Activated CD4-positive, alpha-beta memory T cell treated with anti-CD3 and anti-CD28 coated beads for 36 hours (primary cell): ENCODE data around the gene ARHGAP26. TPM values are rescaled to one million over a fixed set of nuclear protein-coding genes. Genes with fewer than 3 reads are reported as not detected.
A peak's percentile ranks its signal among the peaks of the same experiment; 100 is the strongest.

ENCODE experiments used
- CTCF ChIA-PET: fragments of 350-600 bp; sonication (Branson Sonifier 250); formaldehyde crosslinking; loops from one replicate; lab custom pipeline; 2021; ENCODE audit warnings: antibody characterized with exemption, inconsistent platforms; lab: Charles Lee
- POLR2A ChIA-PET: fragments of 350-600 bp; sonication (Branson Sonifier 250); formaldehyde crosslinking; loops from one replicate; lab custom pipeline; 2021; ENCODE audit warnings: antibody characterized with exemption; lab: Charles Lee
- DNase-seq: peaks from one replicate; pipeline ENCODE4 v3.0.0-alpha.2; 2020
- H3K27ac Mint-ChIP-seq: one replicate; pipeline ENCODE4 v1.8.0; 2021; ENCODE audit warnings: mixed read lengths
- H3K27me3 Mint-ChIP-seq: one replicate; pipeline ENCODE4 v1.8.0; 2021; ENCODE audit warnings: mixed read lengths
- H3K36me3 Mint-ChIP-seq: one replicate; pipeline ENCODE4 v1.8.0; 2021; ENCODE audit warnings: mixed read lengths
- H3K4me1 Mint-ChIP-seq: one replicate; pipeline ENCODE4 v1.8.0; 2021; ENCODE audit warnings: low read depth, mixed read lengths
- H3K4me3 Mint-ChIP-seq: one replicate; pipeline ENCODE4 v1.8.0; 2021; ENCODE audit warnings: mild to moderate bottlenecking, mixed read lengths
- H3K9me3 Mint-ChIP-seq: one replicate; pipeline ENCODE4 v1.8.0; 2021; ENCODE audit warnings: mixed read lengths
- intact Hi-C: fragments of 100-400 bp; cut with micrococcal nuclease; formaldehyde crosslinking; loops from one replicate; pipeline ENCODE4 v1.15.1; 2023
- total RNA-seq, 2 experiments: library from RNA; stranded (reverse); gene quantifications; one replicate each; pipeline ENCODE4 v1.2.3, GENCODE V29; 2021

The ARHGAP26 gene
- total RNA-seq, 2 experiments from 2014 or later = 16.4 to 16.9 TPM

- H3K27me3 Mint-ChIP-seq = no peaks in the 10 kb centered on the region
- peaks cover 9% of the 10 kb centered on the region for H3K9me3 Mint-ChIP-seq
- no peak overlapping the region for H3K27ac Mint-ChIP-seq
- H3K4me3 Mint-ChIP-seq = no peak overlapping the region
- intact Hi-C loops = no loop called here
- DNase-seq = no peak
- ChIA-PET CTCF (interaction anchor here (1.1 to 1.4 kb wide), 3 partner anchors 11 to 242 kb away, joined by 3 read pairs; no protein-coding TSS in a partner anchor), POLR2A (no interaction called here)
- peaks cover 12% of the 10 kb centered on the region for H3K36me3 Mint-ChIP-seq
- H3K4me1 Mint-ChIP-seq = peaks cover 38% of the 10 kb centered on the region
Observed at GRCh38 chr5:143013176-143013891, 243.2 kb downstream of the ARHGAP26 start.

- H3K4me3 Mint-ChIP-seq = no peak overlapping the region
- peaks cover 32% of the 10 kb centered on the region for H3K4me1 Mint-ChIP-seq
- DNase-seq = peak; percentile 67
- H3K9me3 Mint-ChIP-seq = peaks cover 9% of the 10 kb centered on the region
- H3K27ac Mint-ChIP-seq = no peak overlapping the region
- CTCF ChIA-PET = interaction anchor here (0.6 to 1.1 kb wide), 3 partner anchors 12 to 382 kb away, joined by 3 read pairs; no protein-coding TSS in a partner anchor
- intact Hi-C loops = no loop called here
- no peaks in the 10 kb centered on the region for H3K27me3 Mint-ChIP-seq
- peaks cover 13% of the 10 kb centered on the region for H3K36me3 Mint-ChIP-seq
- POLR2A ChIA-PET = no interaction called here
Observed at GRCh38 chr5:143014017-143014651, 244.0 kb downstream of the ARHGAP26 start.

DNA sequence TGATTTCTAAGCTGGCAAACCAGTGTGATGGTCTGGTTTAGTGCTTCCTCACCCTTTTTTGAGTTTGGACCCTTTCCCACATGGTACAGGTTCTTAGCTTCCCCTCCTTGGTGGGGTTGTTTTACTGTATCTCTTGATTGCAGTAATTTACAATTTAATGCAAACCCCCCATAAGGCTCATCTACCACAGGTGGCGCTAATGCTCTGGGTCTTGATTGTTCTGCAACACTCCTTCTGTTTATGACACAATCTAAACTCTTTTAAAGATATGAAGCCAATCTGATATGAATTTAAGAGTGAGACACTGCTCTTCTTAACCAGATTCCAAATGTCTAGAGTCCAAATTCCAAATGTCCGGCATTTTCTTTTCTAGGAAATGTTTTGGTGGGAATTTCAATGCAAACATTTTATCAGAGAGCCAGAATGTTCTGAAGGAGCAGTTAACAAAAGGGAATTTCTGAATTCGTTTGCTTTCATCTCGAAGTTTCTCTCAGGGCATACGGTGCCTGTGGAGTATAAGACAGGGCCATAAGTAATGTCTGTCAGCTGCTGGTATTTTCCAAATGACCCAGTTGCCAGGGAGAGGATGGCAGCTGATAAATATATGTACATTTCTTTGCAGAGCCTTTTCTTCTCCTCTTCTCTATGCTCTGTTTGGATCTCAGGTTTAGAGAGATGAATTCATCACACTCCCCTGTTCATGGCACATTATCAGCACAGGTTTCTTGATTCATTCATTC is 246.8 kb downstream of the ARHGAP26 start:
- CTCF ChIA-PET = interaction anchor here (0.6 to 1.8 kb wide), 7 partner anchors 91 to 387 kb away, joined by 3 to 6 read pairs (median 3); partner anchors contain the start of gene NR3C1
- peaks cover 22% of the 10 kb centered on the region for H3K4me1 Mint-ChIP-seq
- peaks cover 9% of the 10 kb centered on the region for H3K9me3 Mint-ChIP-seq
- H3K36me3 Mint-ChIP-seq = peaks cover 15% of the 10 kb centered on the region
- intact Hi-C loops = no loop called here
- no peak overlapping the region for H3K27ac Mint-ChIP-seq
- peak; percentile 73 for DNase-seq
- no peak overlapping the region for H3K4me3 Mint-ChIP-seq
- POLR2A ChIA-PET = no interaction called here
- H3K27me3 Mint-ChIP-seq = no peaks in the 10 kb centered on the region

- ChIA-PET CTCF (interaction anchor here (1.4 to 1.8 kb wide), 2 partner anchors 170 to 386 kb away, joined by 3 to 6 read pairs; partner anchors contain the start of gene NR3C1), POLR2A (no interaction called here)
- H3K4me3 Mint-ChIP-seq = no peak overlapping the region
- no peaks in the 10 kb centered on the region for H3K27me3 Mint-ChIP-seq
- no peak for DNase-seq
- no peak overlapping the region for H3K27ac Mint-ChIP-seq
- H3K36me3 Mint-ChIP-seq = peaks cover 15% of the 10 kb centered on the region
- H3K4me1 Mint-ChIP-seq = peaks cover 19% of the 10 kb centered on the region
- intact Hi-C loops = no loop called here
- H3K9me3 Mint-ChIP-seq = peaks cover 9% of the 10 kb centered on the region
Observed at GRCh38 chr5:143017541-143017940, 247.4 kb downstream of the ARHGAP26 start.

GRCh38 chr5:143017992-143018391 is 247.8 kb downstream of the ARHGAP26 start:
- H3K9me3 Mint-ChIP-seq = peaks cover 9% of the 10 kb centered on the region
- no peak overlapping the region for H3K27ac Mint-ChIP-seq
- POLR2A ChIA-PET = no interaction called here
- intact Hi-C loops = no loop called here
- no peak overlapping the region for H3K4me3 Mint-ChIP-seq
- H3K27me3 Mint-ChIP-seq = no peaks in the 10 kb centered on the region
- no peak for DNase-seq
- peaks cover 22% of the 10 kb centered on the region for H3K4me1 Mint-ChIP-seq
- CTCF ChIA-PET = no interaction called here
- peaks cover 15% of the 10 kb centered on the region for H3K36me3 Mint-ChIP-seq

- DNase-seq = no peak
- intact Hi-C loops = no loop called here
- peaks cover 34% of the 10 kb centered on the region for H3K4me1 Mint-ChIP-seq
- no peak overlapping the region for H3K27ac Mint-ChIP-seq
- peaks cover 9% of the 10 kb centered on the region for H3K9me3 Mint-ChIP-seq
- ChIA-PET POLR2A (interaction anchor here (0.5 to 1.1 kb wide), 2 partner anchors 183 to 385 kb away, joined by 3 read pairs; partner anchors contain the start of gene NR3C1), CTCF (no interaction called here)
- peaks cover 11% of the 10 kb centered on the region for H3K36me3 Mint-ChIP-seq
- H3K4me3 Mint-ChIP-seq = no peak overlapping the region
- no peaks in the 10 kb centered on the region for H3K27me3 Mint-ChIP-seq
Observed at GRCh38 chr5:143019157-143019556, 249.0 kb downstream of the ARHGAP26 start.

DNA sequence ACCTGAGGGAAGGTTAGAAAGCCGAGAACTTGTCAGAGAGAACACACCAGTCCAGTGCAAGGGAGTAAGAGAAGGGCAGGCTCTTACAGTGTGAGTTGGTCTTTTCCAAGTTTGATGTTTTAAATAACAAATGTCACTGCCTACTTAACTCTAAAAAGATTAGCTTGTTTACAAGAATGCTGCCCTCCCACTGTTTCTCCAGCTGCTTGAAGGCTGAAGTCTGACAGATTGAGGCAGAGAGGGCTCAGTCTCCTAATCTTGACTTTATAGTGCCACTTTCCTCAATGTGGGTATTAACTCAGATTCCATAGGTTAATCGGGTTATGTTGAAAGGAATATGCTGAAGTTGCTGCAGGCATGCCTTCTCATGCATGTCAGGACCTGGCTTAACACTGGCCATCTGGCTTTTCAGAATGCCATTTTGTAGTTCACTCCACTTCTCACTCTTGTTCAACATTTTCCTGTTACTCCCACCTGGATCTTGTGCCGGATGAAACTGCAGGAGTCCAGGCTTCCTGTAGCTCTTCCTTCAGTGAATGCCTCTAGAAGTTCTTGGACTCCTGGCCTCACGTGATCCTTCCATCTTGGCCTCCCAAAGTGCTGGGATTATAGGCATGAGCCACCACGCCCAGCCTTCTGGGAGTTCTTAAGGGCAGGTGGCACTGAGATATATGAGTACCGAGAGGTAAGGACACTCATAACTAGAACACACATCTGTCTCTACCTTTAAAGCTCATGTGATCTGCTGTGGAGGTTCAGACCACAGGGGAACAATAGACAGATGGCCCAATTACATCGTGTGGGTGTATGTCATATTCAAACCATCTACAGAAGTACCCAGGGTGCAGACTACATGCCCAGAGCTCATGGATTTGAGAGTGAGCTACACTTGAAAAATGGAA is 249.7 kb downstream of the ARHGAP26 start:
- peaks cover 9% of the 10 kb centered on the region for H3K9me3 Mint-ChIP-seq
- H3K4me3 Mint-ChIP-seq = no peak overlapping the region
- H3K36me3 Mint-ChIP-seq = peaks cover 11% of the 10 kb centered on the region
- no peak overlapping the region for H3K27ac Mint-ChIP-seq
- intact Hi-C loops = loop anchor here (1.0 to 2.0 kb wide), 6 partner anchors 10 to 163 kb away; no protein-coding TSS in a partner anchor
- no peaks in the 10 kb centered on the region for H3K27me3 Mint-ChIP-seq
- POLR2A ChIA-PET = interaction anchor here (0.6 to 1.1 kb wide), 3 partner anchors 12 to 586 kb away, joined by 3 to 4 read pairs (median 3); partner anchors contain the start of gene NR3C1
- H3K4me1 Mint-ChIP-seq = peaks cover 40% of the 10 kb centered on the region
- DNase-seq = peak; percentile 51
- CTCF ChIA-PET = interaction anchor here (0.6 to 1.0 kb wide), 2 partner anchors 384 to 805 kb away, joined by 3 read pairs; no protein-coding TSS in a partner anchor

- no peak overlapping the region for H3K27ac Mint-ChIP-seq
- peaks cover 11% of the 10 kb centered on the region for H3K36me3 Mint-ChIP-seq
- H3K9me3 Mint-ChIP-seq = peaks cover 9% of the 10 kb centered on the region
- ChIA-PET CTCF (no interaction called here), POLR2A (no interaction called here)
- peaks cover 54% of the 10 kb centered on the region for H3K4me1 Mint-ChIP-seq
- no peak for DNase-seq
- H3K27me3 Mint-ChIP-seq = no peaks in the 10 kb centered on the region
- intact Hi-C loops = loop anchor here (2.0 kb wide), 2 partner anchors 79 to 161 kb away; no protein-coding TSS in a partner anchor
- no peak overlapping the region for H3K4me3 Mint-ChIP-seq
Observed at GRCh38 chr5:143021595-143021994, 251.4 kb downstream of the ARHGAP26 start.

- Mint-ChIP-seq H3K4me1 (peaks cover 53% of the 10 kb centered on the region), H3K27ac (peak overlapping the region; percentile 59), H3K27me3 (no peaks in the 10 kb centered on the region), H3K4me3 (no peak overlapping the region), H3K36me3 (peaks cover 2% of the 10 kb centered on the region), H3K9me3 (no peaks in the 10 kb centered on the region)
- peak; percentile 85 for DNase-seq
- POLR2A ChIA-PET = interaction anchor here (0.8 to 1.2 kb wide), 4 partner anchors 14 to 486 kb away, joined by 3 to 7 read pairs (median 5); partner anchors contain the start of gene NR3C1
- intact Hi-C loops = loop anchor here (2.0 kb wide), 1 partner anchor 193 kb away; no protein-coding TSS in a partner anchor
- CTCF ChIA-PET = interaction anchor here (0.6 to 1.5 kb wide), 9 partner anchors 11 to 801 kb away, joined by 3 to 14 read pairs (median 3); partner anchors contain the start of gene NR3C1
Observed at GRCh38 chr5:143023411-143024096, 253.4 kb downstream of the ARHGAP26 start.

GRCh38 chr5:143024228-143024920 is 254.2 kb downstream of the ARHGAP26 start:
- CTCF ChIA-PET = interaction anchor here (0.5 to 1.5 kb wide), 10 partner anchors 10 to 800 kb away, joined by 3 to 14 read pairs (median 3); partner anchors contain the start of gene NR3C1
- Mint-ChIP-seq H3K4me1 (peaks cover 50% of the 10 kb centered on the region), H3K36me3 (peaks cover 2% of the 10 kb centered on the region), H3K27ac (no peak overlapping the region), H3K27me3 (no peaks in the 10 kb centered on the region), H3K4me3 (no peak overlapping the region), H3K9me3 (no peaks in the 10 kb centered on the region)
- intact Hi-C loops = no loop called here
- POLR2A ChIA-PET = interaction anchor here (0.8 to 1.2 kb wide), 4 partner anchors 15 to 486 kb away, joined by 3 to 7 read pairs (median 5); partner anchors contain the start of gene NR3C1
- DNase-seq = no peak
